Astrocyte (in vitro differentiated cells and primary cell): Measurements from ENCODE around the gene IQGAP2. TPM values are rescaled to one million over a fixed set of nuclear protein-coding genes. Genes with fewer than 3 reads are reported as not detected.
A peak's percentile ranks its signal among the peaks of the same experiment; 100 is the strongest.

Experiments used
- DNase-seq: peaks from one replicate; pipeline ENCODE4 v3.0.0-alpha.2; 2010; ENCODE audit warnings: low read depth
- FAIRE-seq: peaks from 2 replicates; lab custom pipeline; 2011; peaks lifted over from hg19 to GRCh38; lab: Jason Lieb, UNC
- H2AFZ ChIP-seq: 2 replicates; pipeline ENCODE4 v1.6.0; 2012; ENCODE audit warnings: low read depth, low read length, inconsistent platforms
- H3K27ac ChIP-seq: 2 replicates; pipeline ENCODE4 v1.5.1; 2011; ENCODE audit warnings: low read depth, low read length, inconsistent platforms
- H3K27me3 ChIP-seq: 2 replicates; pipeline ENCODE4 v1.6.0; 2011; ENCODE audit warnings: low read length, inconsistent platforms; ENCODE audit not compliant: insufficient read depth
- H3K36me3 ChIP-seq: 2 replicates; pipeline ENCODE4 v1.5.1; 2011; ENCODE audit warnings: low read length, inconsistent platforms; ENCODE audit not compliant: insufficient read depth
- H3K4me1 ChIP-seq: 2 replicates; pipeline ENCODE4 v1.5.1; 2011; ENCODE audit warnings: low read length, inconsistent platforms; ENCODE audit not compliant: insufficient read depth
- H3K4me2 ChIP-seq: 2 replicates; pipeline ENCODE4 v1.6.0; 2012; ENCODE audit warnings: low read length, inconsistent platforms
- H3K4me3 ChIP-seq: 2 replicates; pipeline ENCODE4 v1.5.1; 2011; ENCODE audit warnings: low read depth, mild to moderate bottlenecking, low read length, inconsistent platforms; ENCODE audit not compliant: insufficient read depth
- H3K79me2 ChIP-seq: 2 replicates; pipeline ENCODE4 v1.6.0; 2012; ENCODE audit warnings: mild to moderate bottlenecking, low read length, inconsistent platforms; ENCODE audit not compliant: insufficient read depth
- H3K9ac ChIP-seq: 2 replicates; pipeline ENCODE4 v1.6.0; 2012; ENCODE audit warnings: mild to moderate bottlenecking, low read length, inconsistent platforms
- H3K9me3 ChIP-seq: 2 replicates; pipeline ENCODE4 v1.5.1; 2012; ENCODE audit warnings: low read depth, mild to moderate bottlenecking, low read length, inconsistent platforms; ENCODE audit not compliant: insufficient read depth
- H4K20me1 ChIP-seq: 2 replicates; pipeline ENCODE4 v1.6.0; 2012; ENCODE audit warnings: low read length, inconsistent platforms; ENCODE audit not compliant: insufficient read depth
- H3K27ac Mint-ChIP-seq: one replicate; pipeline ENCODE4 v1.8.0; 2021; ENCODE audit warnings: mild to moderate bottlenecking, mixed read lengths; ENCODE audit not compliant: unreplicated experiment
- H3K27me3 Mint-ChIP-seq: one replicate; pipeline ENCODE4 v1.8.0; 2021; ENCODE audit warnings: low read depth, mixed read lengths; ENCODE audit not compliant: unreplicated experiment
- H3K36me3 Mint-ChIP-seq: one replicate; pipeline ENCODE4 v1.8.0; 2021; ENCODE audit warnings: low read depth, mixed read lengths; ENCODE audit not compliant: unreplicated experiment
- H3K4me1 Mint-ChIP-seq: one replicate; pipeline ENCODE4 v1.8.0; 2021; ENCODE audit warnings: low read depth, mixed read lengths; ENCODE audit not compliant: unreplicated experiment
- H3K4me3 Mint-ChIP-seq: one replicate; pipeline ENCODE4 v1.8.0; 2021; ENCODE audit warnings: mild to moderate bottlenecking, moderate library complexity, mixed read lengths; ENCODE audit not compliant: unreplicated experiment
- H3K9me3 Mint-ChIP-seq: one replicate; pipeline ENCODE4 v1.8.0; 2021; ENCODE audit warnings: mild to moderate bottlenecking, mixed read lengths; ENCODE audit not compliant: unreplicated experiment
- CTCF ChIP-seq: IDR thresholded peaks from 2 replicates; pipeline ENCODE4 v1.5.1; 2011; ENCODE audit warnings: low read depth, mild to moderate bottlenecking, inconsistent platforms, low read length, moderate library complexity; ENCODE audit not compliant: insufficient read depth
- EZH2 ChIP-seq: IDR thresholded peaks from 2 replicates; pipeline ENCODE4 v1.6.1; 2012; ENCODE audit warnings: mild to moderate bottlenecking, low read length, inconsistent platforms; ENCODE audit not compliant: insufficient read depth
- total RNA-seq: library from RNA; stranded (reverse); gene quantifications from 2 replicates; pipeline ENCODE4 v1.2.1, GENCODE V29; 2021

Gene IQGAP2
- total RNA-seq, 1 donor from 2014 or later: 2.9 TPM

GRCh38 chr5:76641514-76642120, 238.5 kb downstream of the IQGAP2 start:
- Mint-ChIP-seq H3K27me3 (no peaks in the 10 kb centered on the region), H3K9me3 (no peaks in the 10 kb centered on the region), H3K4me1 (peaks cover 32% of the 10 kb centered on the region), H3K4me3 (no peak overlapping the region), H3K27ac (peak overlapping the region; percentile 83), H3K36me3 (no peaks in the 10 kb centered on the region)
- H3K9me3 ChIP-seq: no peaks in the 10 kb centered on the region
- no peaks in the 10 kb centered on the region for H4K20me1 ChIP-seq
- peaks cover 9% of the 10 kb centered on the region for H3K4me1 ChIP-seq
- no peak overlapping the region for H3K4me3 ChIP-seq
- no peaks in the 10 kb centered on the region for H3K27me3 ChIP-seq
- no peak overlapping the region for H2AFZ ChIP-seq
- H3K4me2 ChIP-seq: no peak overlapping the region
- no peak overlapping the region for H3K9ac ChIP-seq
- no peaks in the 10 kb centered on the region for H3K36me3 ChIP-seq
- FAIRE-seq: peak; percentile 83
- H3K27ac ChIP-seq: no peak overlapping the region
- no peaks in the 10 kb centered on the region for H3K79me2 ChIP-seq
- DNase-seq: peak; percentile 50
- TF ChIP-seq EZH2 (no peak), CTCF (peak; percentile 92)

- H3K27ac ChIP-seq: peak overlapping the region; percentile 39
- no peaks in the 10 kb centered on the region for H3K36me3 ChIP-seq
- H3K4me2 ChIP-seq: peak overlapping the region; percentile 51
- peak overlapping the region; percentile 19 for H3K9ac ChIP-seq
- no peak overlapping the region for H3K4me3 Mint-ChIP-seq
- FAIRE-seq: no peak
- H4K20me1 ChIP-seq: no peaks in the 10 kb centered on the region
- no peaks in the 10 kb centered on the region for H3K27me3 Mint-ChIP-seq
- peak overlapping the region; percentile 50 for H2AFZ ChIP-seq
- no peaks in the 10 kb centered on the region for H3K36me3 Mint-ChIP-seq
- no peaks in the 10 kb centered on the region for H3K9me3 ChIP-seq
- H3K27me3 ChIP-seq: no peaks in the 10 kb centered on the region
- H3K4me1 Mint-ChIP-seq: peaks cover 30% of the 10 kb centered on the region
- no peaks in the 10 kb centered on the region for H3K79me2 ChIP-seq
- TF ChIP-seq CTCF (no peak), EZH2 (no peak)
- DNase-seq: peak; percentile 83
- H3K4me1 ChIP-seq: peaks cover 9% of the 10 kb centered on the region
- H3K9me3 Mint-ChIP-seq: no peaks in the 10 kb centered on the region
- peak overlapping the region; percentile 83 for H3K27ac Mint-ChIP-seq
- H3K4me3 ChIP-seq: no peak overlapping the region
These were observed 239.4 kb downstream of the IQGAP2 start for GRCh38 chr5:76642390-76643040.

GRCh38 chr5:76643371-76643770, 240.3 kb downstream of the IQGAP2 start:
- Histone ChIP-seq H3K27me3 (no peaks in the 10 kb centered on the region), H3K4me1 (peaks cover 9% of the 10 kb centered on the region), H3K4me3 (no peak overlapping the region), H3K9me3 (no peaks in the 10 kb centered on the region), H3K9ac (no peak overlapping the region), H2AFZ (no peak overlapping the region), H3K79me2 (no peaks in the 10 kb centered on the region), H3K4me2 (no peak overlapping the region), H3K36me3 (no peaks in the 10 kb centered on the region), H3K27ac (no peak overlapping the region), H4K20me1 (no peaks in the 10 kb centered on the region)
- Mint-ChIP-seq H3K9me3 (peaks cover 2% of the 10 kb centered on the region), H3K27me3 (no peaks in the 10 kb centered on the region), H3K4me3 (no peak overlapping the region), H3K4me1 (peaks cover 29% of the 10 kb centered on the region), H3K27ac (peak overlapping the region; percentile 83), H3K36me3 (no peaks in the 10 kb centered on the region)
- TF ChIP-seq EZH2 (no peak), CTCF (no peak)
- no peak for DNase-seq
- FAIRE-seq: no peak
